SKM-1 (cell line): ENCODE data around the gene CNBP.

Source experiments
- DNase-seq: peaks from one replicate; lab custom pipeline; 2025; ENCODE audit not compliant: unreplicated experiment; lab: John Stamatoyannopoulos, UW

Gene CNBP

DNA sequence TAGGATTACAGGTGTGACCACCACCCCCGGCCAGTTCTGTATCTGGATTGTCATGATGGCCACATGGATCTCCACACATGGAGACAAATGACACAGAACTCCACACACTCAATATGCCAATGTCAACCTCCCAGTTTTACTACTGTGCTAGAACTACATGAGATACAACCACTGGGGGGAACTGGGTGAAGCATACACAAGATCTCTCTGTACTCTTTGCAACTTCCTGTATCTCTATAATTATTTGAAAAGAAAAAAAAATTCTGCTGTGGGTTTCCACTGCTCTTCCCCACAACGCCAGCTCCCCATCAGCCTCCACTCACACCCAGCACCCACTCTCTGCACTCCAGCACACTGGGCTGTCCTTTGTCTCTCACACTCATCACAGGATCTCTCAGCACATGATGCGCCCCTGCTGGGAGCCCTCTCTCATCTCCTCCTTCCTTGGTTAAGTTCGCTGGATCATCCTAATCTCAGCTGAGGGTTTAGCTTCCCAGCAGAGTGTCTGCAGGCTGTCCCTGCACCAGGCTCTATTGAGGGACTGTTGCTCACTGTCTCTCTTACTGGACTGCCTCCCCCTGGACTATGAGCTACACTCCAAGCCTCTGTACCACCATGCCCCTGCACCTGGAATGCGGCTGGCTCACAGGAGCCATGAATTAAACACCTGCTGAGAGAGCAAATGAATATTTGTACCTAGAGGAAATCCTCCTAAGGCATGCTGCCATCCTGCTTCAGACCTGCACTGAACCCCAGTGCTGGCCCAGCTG, 51.4 kb downstream of the CNBP start:
- no peak for DNase-seq

DNA sequence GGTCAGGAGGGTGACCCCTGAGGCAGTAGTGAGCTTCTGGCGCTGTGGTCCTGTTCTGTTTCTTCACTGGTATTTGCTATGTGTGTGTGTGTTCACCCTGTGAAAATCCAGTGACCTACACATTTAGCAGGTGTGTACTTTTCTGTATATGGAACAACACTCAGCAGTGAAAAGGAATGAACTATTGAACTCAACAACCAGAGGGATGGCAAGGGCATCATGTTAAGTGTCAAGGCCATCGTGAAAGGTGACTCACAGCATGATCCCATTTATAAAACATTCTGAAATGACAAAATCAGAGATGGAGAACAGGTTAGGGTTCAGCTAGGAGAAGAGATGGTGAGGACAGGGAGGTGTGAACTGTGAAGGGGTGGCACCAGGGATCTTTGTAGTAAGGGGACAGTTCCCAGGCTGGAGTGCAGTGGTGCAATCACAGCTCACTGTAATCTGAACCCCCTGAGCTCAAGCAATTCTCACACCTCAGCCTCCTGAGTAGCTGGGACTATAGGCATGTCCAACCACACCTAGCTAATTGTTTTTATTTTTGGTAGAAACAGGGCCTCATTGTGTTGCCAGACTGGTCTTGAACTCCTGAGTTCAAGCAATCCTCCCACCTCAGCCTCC, 52.1 kb downstream of the CNBP start:
- DNase-seq: no peak

DNA sequence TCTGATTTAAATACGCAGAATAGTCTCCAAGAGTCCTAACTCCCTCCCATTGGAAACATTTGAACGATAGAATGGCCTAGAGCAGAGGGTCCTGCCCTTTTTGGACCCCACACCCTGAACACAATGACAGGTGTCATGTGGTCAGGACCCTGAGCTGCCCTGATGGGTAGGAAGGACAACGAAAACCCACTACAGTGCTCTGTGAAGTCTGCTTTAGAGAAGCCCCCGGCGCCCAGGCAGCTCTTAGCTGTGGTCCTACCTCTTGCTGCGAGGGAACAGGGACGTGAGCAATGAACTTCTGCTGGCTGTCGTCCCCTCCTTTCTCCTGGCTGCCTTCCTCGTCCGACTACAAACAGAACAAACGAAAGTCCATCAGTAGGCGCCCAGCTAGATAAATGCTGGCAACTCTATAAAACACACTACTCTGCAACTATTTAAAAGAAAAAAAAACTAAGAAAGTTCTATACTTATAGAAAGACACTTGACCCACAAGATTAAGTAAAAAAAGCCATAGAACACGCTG, 53.3 kb downstream of the CNBP start:
- no peak for DNase-seq

DNA sequence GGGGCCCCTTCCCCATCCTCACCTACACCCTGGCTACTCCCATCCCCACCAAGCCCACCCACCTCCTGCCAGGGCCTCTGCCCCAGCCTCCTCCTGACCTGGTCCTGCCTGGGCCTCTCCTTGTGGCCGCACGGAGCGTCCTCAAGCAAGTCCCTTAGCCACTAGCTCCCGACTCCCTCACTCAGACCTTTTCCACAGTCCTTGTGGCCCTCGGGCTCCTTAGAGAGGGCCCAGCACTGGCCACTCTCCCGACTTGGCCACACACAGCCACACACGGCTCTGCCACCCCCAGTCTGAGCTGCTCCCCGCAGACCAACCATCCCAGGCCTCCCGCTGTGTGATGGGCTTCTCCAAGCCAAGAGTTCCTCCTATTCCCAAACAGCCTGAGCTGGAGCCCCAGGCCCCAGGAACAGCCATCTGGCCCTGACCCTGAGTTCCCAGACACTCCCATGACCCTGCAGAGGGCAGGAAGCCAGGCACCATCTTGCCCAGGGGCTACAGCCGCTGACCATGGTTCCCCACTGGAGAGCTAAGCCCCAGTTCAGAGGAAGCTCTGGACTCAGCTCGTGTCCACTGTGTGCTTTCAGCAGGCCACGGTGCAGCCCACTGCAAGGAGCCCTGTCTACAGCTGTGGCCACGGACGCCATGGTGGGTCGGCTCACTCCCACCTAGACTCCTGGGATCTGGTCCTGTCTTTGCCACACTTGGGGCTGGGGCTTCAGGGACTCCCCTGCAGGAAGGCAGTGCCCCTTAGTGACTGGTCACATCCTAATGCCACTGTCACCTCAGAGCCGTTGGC, 55.1 kb downstream of the CNBP start:
- no peak for DNase-seq

DNA sequence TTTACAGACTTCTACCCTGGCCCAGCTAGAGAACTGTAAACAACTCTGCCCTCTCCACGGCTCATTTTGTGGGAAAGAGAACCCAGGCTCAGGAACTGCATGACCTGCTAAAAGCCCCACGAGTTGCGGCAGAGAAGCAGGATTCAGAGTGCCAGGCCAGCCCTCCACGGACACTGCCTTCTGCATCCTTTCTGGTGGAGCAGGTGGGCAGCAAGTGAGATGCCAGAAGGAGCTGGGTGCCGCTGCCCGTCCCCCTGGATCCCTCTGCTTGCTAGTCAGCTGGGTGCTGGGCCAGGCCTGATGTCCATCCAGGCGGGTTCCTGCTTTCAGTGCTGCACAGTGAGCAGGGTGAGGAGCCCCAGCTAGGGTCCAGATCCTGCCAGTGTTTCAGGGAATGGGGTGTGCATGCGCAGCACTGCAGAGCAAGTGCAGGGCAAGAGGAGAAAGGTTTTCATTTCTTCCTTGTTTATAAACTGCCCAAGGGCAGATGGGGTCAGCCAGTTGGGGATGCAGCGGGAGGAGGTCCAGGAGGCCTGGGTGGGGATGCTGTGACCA, 56.9 kb downstream of the CNBP start:
- no peak for DNase-seq

DNA sequence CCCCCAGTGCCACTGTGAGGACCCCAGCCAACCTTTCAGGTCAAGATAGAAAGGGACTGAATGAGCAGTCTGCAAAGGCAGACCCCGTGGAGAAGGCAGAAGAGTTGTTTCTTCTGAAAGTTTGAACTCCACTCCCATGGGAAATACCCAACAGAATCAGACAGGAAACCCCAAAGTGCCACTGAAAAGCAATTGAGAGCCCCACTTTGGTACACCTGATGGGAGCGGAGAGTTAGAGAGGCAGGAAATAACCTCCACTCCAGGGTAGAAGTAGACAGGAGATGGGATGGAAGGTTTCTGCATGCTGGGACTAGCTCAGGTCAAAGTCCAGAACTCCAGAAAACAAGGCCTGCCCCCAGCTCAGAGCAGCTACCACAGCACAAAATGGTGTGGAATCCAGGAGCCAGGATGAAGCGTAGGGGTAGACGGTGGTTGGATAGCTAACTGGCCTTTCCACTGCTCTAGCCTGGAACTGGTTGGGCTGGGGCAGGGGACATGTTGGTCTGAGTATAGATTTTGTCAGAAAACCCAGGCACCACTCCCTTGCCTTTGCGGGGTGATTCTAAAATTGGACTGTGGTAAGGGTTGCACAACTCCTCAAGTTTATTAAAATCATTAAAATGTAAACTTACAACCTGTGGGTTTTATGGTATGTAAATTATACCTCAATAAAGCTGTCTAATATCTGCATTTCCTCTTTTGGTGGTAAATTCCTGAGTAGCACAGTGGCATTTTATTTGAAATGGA, 60.2 kb downstream of the CNBP start:
- peak; percentile 23 for DNase-seq

DNA sequence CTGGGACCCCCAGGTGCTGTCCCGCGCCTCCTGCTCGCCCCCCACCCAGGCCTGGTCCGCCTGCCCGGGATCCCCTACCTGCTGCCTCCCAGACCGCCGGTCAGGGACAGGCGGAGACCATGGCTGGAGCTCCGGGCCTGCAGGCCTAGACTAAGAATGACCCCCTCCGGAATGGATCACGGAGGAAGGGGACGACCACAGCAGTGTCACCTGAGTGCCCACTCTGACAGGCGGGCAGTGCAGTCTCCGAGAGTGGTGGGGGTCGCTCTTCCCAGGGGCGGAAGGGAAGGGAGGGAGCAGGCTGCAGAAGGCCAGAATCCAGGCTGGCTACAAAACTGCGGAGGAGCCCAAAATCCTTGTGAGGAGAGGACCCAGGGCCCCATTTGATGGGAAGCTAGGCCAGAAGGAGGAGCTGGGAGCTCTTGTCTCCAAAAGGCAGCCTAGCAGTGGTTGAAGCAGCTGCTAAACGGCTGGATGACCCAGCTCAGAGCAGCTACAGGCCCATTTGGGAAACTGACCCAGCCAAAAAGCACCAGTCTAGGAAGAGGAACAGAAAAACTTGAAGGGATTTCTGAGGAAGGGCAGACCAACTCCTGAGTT, 61.2 kb downstream of the CNBP start:
- DNase-seq: no peak

DNA sequence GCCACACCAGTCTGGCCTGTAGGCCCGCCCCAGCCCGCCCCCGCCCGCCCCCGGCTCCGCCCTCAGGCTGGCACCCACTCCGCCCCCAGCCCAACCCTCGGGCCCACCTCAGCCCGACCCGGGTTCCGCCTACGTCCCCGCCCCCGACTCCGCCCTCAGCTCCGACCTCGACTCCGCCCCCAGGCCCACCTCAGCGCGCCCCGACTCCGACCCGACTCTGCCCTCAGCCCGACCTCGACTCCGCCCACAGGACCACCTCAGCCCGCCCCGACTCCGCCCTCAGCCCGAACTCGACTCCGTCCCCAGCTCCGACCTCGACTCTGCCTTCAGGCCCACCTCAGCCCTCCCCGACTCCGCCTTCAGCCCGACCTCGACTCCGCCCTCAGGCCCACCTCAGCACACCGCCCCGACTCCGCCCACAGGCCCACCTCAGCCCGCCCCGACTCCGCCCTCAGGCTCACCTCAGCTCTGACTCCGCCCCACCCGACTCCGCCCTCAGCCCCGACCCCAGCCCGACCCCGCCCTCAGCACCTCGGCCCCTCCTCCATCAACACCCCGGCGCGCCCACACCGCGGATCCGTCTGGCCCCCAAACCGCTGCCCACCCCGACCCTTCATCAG, 61.8 kb downstream of the CNBP start, which contains the start of gene RAB43:
Gene RAB43 (minus strand): TSS at position 13 of the 620 bp plus-strand sequence. CDS start 315 bp downstream, outside the sequence.
- DNase-seq: peak; percentile 35

DNA sequence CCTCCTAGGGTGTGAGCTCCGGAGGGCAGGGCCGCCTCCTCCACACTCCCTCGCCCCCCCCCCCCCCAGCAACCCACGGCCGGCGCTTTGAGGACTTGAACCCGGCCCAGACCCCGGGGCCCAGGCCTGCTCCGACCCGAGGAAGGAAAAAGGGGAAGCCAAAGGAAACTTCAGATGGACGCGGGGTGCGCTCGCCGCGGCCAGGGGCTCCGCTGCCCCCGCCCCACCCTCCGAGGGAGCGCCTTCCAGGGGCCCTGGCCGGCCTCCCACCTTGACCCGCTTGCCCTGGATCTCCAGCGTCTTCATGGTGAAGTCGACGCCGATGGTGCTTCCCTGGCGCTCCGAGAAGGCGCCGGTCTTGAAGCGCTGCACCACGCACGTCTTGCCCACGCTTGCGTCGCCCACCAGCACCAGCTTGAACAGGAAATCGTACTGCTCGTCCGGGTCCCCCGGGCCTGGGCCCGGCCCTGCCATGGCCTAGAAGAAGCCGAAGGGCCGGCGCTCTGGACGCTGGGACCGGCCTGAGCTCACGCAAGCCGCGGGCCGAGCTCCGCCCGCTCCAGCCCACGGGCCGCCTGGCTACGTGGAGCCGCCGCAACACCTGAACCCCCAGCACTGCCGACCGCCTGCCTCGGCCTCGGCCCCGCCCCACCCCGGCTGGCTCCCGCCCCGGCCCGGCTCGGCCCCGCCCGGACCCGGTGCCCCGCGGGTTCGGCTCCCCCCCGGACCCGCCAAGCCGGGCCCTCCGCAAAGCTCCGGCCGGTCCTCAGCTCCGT, 62.5 kb downstream of the CNBP start:
- DNase-seq: no peak

DNA sequence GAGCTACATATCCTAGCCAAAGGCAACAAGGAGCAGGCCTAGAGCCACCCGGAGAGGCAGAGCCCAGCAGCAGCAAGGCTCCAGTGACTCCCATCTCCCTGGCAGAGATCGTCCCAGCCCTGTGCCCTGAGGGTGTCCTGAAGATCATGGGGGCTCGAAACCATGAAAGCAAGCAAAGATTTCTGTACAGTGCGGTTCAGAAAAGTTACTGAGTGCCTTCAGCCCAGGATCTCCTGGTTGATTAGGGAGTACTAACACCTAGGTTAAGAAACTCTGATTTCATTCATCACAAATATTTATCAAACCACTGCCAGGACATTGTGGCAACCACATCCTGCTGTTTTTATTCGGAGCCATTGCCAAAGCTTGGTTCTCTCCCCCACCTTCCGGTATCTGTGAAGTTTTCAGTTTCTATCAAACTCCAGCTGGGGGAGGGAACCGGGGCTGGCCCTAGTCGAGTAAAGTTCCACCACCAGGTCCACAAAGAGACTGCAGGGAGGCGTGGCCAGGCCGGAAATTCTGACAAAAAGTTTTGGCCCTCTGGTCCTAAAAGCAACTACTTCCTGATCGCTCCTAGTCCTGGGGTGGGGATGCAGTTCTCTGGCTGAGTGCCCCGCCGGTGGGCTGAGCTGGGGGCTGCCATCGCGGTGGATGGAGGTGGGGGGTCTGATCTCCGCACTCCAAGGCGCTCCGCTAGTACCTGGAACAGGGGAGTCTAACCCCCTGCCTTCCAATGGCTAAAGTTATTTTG, 63.3 kb downstream of the CNBP start:
- peak; percentile 86 for DNase-seq

DNA sequence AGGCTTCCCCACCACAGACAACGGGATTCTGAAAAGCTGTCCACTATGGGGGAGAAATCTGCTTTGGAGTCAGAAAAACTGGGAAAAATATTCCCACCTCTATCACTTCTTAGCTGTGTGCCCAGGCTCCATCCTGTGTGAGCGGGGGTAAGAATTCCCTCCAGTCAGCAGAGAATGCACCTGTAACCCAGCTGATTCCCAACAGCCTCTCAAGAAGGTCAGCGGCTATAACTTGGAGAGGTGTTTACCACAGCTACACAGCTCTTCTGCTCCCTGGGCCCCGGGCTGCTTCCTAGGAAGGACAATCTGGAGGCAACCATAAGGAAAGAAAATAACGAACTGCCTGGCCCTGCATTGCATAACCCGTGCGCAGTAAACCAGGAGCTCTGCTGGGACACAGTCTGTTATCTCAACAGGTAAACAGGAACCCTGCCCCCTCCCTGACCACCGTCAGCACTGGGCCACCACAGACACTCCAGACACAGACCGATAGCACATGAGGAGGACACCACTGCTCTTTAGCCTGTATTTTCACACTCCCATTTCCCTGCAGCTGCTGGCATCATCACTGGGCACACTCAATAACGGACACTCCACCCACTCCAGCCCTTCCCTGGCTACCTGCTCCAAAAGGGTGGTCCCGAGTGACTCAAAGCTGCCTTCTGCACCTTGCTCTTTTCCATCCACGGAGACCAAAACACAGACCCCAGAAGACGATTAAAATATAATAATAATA, 64.2 kb downstream of the CNBP start:
- DNase-seq: no peak

DNA sequence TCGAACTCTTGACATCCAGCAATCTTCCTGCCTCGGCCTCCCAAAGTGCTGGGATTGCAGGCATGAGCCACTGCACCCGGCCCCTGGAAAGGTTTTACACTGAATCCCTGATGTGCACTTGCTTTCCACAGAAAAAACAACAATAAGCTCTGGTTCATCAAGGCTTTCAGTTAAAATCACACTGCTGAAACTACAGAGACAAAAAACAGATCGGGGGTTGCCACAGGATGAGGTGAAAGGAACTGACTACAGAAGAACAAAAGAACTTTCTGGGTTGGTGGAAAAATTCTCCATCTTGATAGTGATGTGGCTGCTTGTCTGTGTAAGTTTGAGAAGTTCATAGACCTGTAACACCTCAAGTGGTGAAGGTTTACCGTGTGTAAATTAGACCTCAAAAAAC, 65.0 kb downstream of the CNBP start:
- no peak for DNase-seq
